Central memory CD8-positive, alpha-beta T cell (primary cell): ENCODE measurements around the gene C2orf78.

ENCODE experiments used
- ATAC-seq: fragments of 150-1000 bp; cut with Tn5 transposase; replicated peaks from 2 replicates; pipeline ENCODE4 v1.10.0; 2022; ENCODE audit warnings: mild to moderate bottlenecking, moderate FRiP score, moderate number of reproducible peaks; ENCODE audit not compliant: poor library complexity, severe bottlenecking; ENCODE audit errors: extremely low read depth
- DNase-seq, 2 donors: peaks; one replicate each; pipeline ENCODE4 v3.0.0; 2021; ENCODE audit warnings: low spot score in 2 of 2
- H3K27ac Mint-ChIP-seq: one replicate; pipeline ENCODE4 v1.8.0; 2022; ENCODE audit warnings: low read depth, mild to moderate bottlenecking, moderate library complexity, mixed read lengths
- H3K27me3 Mint-ChIP-seq: one replicate; pipeline ENCODE4 v1.8.0; 2022; ENCODE audit warnings: mixed read lengths
- H3K36me3 Mint-ChIP-seq: one replicate; pipeline ENCODE4 v1.8.0; 2022; ENCODE audit warnings: mild to moderate bottlenecking, moderate library complexity, mixed read lengths; ENCODE audit not compliant: insufficient read depth
- H3K4me1 Mint-ChIP-seq: one replicate; pipeline ENCODE4 v1.8.0; 2022; ENCODE audit warnings: mixed read lengths
- H3K4me3 Mint-ChIP-seq: one replicate; pipeline ENCODE4 v1.8.0; 2022; ENCODE audit warnings: mild to moderate bottlenecking, moderate library complexity, mixed read lengths
- H3K9me3 Mint-ChIP-seq: one replicate; pipeline ENCODE4 v1.8.0; 2022; ENCODE audit warnings: mixed read lengths

The C2orf78 gene

GRCh38 chr2:73818296-73818695 is 34.3 kb downstream of the C2orf78 start:
- no peaks in the 10 kb centered on the region for H3K4me1 Mint-ChIP-seq
- peaks cover 9% of the 10 kb centered on the region for H3K27me3 Mint-ChIP-seq
- no peak overlapping the region for H3K27ac Mint-ChIP-seq
- DNase-seq (no peak), ATAC-seq (no peak)
- H3K36me3 Mint-ChIP-seq: no peaks in the 10 kb centered on the region
- H3K9me3 Mint-ChIP-seq: no peaks in the 10 kb centered on the region
- H3K4me3 Mint-ChIP-seq: no peak overlapping the region

GRCh38 chr2:73821227-73821626 is 37.2 kb downstream of the C2orf78 start:
- no peak overlapping the region for H3K27ac Mint-ChIP-seq
- no peak overlapping the region for H3K4me3 Mint-ChIP-seq
- no peak for DNase-seq
- H3K4me1 Mint-ChIP-seq: no peaks in the 10 kb centered on the region
- no peak for ATAC-seq
- no peaks in the 10 kb centered on the region for H3K36me3 Mint-ChIP-seq
- no peaks in the 10 kb centered on the region for H3K27me3 Mint-ChIP-seq
- H3K9me3 Mint-ChIP-seq: no peaks in the 10 kb centered on the region

- DNase-seq: no peak
- H3K4me1 Mint-ChIP-seq: no peaks in the 10 kb centered on the region
- no peak for ATAC-seq
- no peaks in the 10 kb centered on the region for H3K36me3 Mint-ChIP-seq
- no peaks in the 10 kb centered on the region for H3K9me3 Mint-ChIP-seq
- no peak overlapping the region for H3K27ac Mint-ChIP-seq
- H3K27me3 Mint-ChIP-seq: no peaks in the 10 kb centered on the region
- no peak overlapping the region for H3K4me3 Mint-ChIP-seq
Measured at GRCh38 chr2:73821669-73822068, 37.7 kb downstream of the C2orf78 start.

- no peaks in the 10 kb centered on the region for H3K36me3 Mint-ChIP-seq
- ATAC-seq: no peak
- DNase-seq: no peak
- H3K4me1 Mint-ChIP-seq: peaks cover under 1% of the 10 kb centered on the region
- no peak overlapping the region for H3K4me3 Mint-ChIP-seq
- no peaks in the 10 kb centered on the region for H3K9me3 Mint-ChIP-seq
- no peaks in the 10 kb centered on the region for H3K27me3 Mint-ChIP-seq
- no peak overlapping the region for H3K27ac Mint-ChIP-seq
Measured at GRCh38 chr2:73822276-73822675, 38.3 kb downstream of the C2orf78 start.

GRCh38 chr2:73822991-73823390 is 39.0 kb downstream of the C2orf78 start:
- no peak overlapping the region for H3K27ac Mint-ChIP-seq
- H3K36me3 Mint-ChIP-seq: no peaks in the 10 kb centered on the region
- H3K27me3 Mint-ChIP-seq: no peaks in the 10 kb centered on the region
- ATAC-seq: no peak
- no peaks in the 10 kb centered on the region for H3K9me3 Mint-ChIP-seq
- peaks cover 7% of the 10 kb centered on the region for H3K4me1 Mint-ChIP-seq
- no peak for DNase-seq
- H3K4me3 Mint-ChIP-seq: no peak overlapping the region

GRCh38 chr2:73823416-73823815 is 39.4 kb downstream of the C2orf78 start:
- H3K9me3 Mint-ChIP-seq: no peaks in the 10 kb centered on the region
- H3K4me1 Mint-ChIP-seq: peaks cover 8% of the 10 kb centered on the region
- H3K27ac Mint-ChIP-seq: no peak overlapping the region
- ATAC-seq: no peak
- no peaks in the 10 kb centered on the region for H3K27me3 Mint-ChIP-seq
- no peak overlapping the region for H3K4me3 Mint-ChIP-seq
- DNase-seq: no peak
- no peaks in the 10 kb centered on the region for H3K36me3 Mint-ChIP-seq

GRCh38 chr2:73823916-73824523 is 40.0 kb downstream of the C2orf78 start:
- H3K27ac Mint-ChIP-seq: no peak overlapping the region
- H3K27me3 Mint-ChIP-seq: no peaks in the 10 kb centered on the region
- ATAC-seq (no peak), DNase-seq (no peak)
- no peak overlapping the region for H3K4me3 Mint-ChIP-seq
- no peaks in the 10 kb centered on the region for H3K9me3 Mint-ChIP-seq
- peaks cover 5% of the 10 kb centered on the region for H3K36me3 Mint-ChIP-seq
- H3K4me1 Mint-ChIP-seq: peaks cover 14% of the 10 kb centered on the region

- peaks cover 28% of the 10 kb centered on the region for H3K4me1 Mint-ChIP-seq
- H3K4me3 Mint-ChIP-seq: no peak overlapping the region
- ATAC-seq (no peak), DNase-seq (no peak)
- H3K36me3 Mint-ChIP-seq: peaks cover 12% of the 10 kb centered on the region
- H3K27me3 Mint-ChIP-seq: no peaks in the 10 kb centered on the region
- H3K27ac Mint-ChIP-seq: no peak overlapping the region
- H3K9me3 Mint-ChIP-seq: no peaks in the 10 kb centered on the region
Measured at GRCh38 chr2:73825408-73825807, 41.4 kb downstream of the C2orf78 start.

GRCh38 chr2:73827018-73827417 is 43.0 kb downstream of the C2orf78 start:
- H3K9me3 Mint-ChIP-seq: no peaks in the 10 kb centered on the region
- H3K4me1 Mint-ChIP-seq: peaks cover 36% of the 10 kb centered on the region
- peaks cover 20% of the 10 kb centered on the region for H3K36me3 Mint-ChIP-seq
- H3K27me3 Mint-ChIP-seq: no peaks in the 10 kb centered on the region
- H3K27ac Mint-ChIP-seq: no peak overlapping the region
- DNase-seq (no peak), ATAC-seq (no peak)
- peak overlapping the region; percentile 91 for H3K4me3 Mint-ChIP-seq

GRCh38 chr2:73827660-73828388 is 43.8 kb downstream of the C2orf78 start:
- peaks cover 27% of the 10 kb centered on the region for H3K36me3 Mint-ChIP-seq
- H3K4me3 Mint-ChIP-seq: peak overlapping the region; percentile 91
- peaks cover 41% of the 10 kb centered on the region for H3K4me1 Mint-ChIP-seq
- H3K27me3 Mint-ChIP-seq: no peaks in the 10 kb centered on the region
- peak overlapping the region; percentile 23 for H3K27ac Mint-ChIP-seq
- DNase-seq: no peak
- no peaks in the 10 kb centered on the region for H3K9me3 Mint-ChIP-seq
- ATAC-seq: no peak

GRCh38 chr2:73828389-73828817 is 44.4 kb downstream of the C2orf78 start:
- DNase-seq (no peak), ATAC-seq (no peak)
- peak overlapping the region; percentile 91 for H3K4me3 Mint-ChIP-seq
- peaks cover 29% of the 10 kb centered on the region for H3K36me3 Mint-ChIP-seq
- no peaks in the 10 kb centered on the region for H3K9me3 Mint-ChIP-seq
- peak overlapping the region; percentile 99 for H3K27ac Mint-ChIP-seq
- H3K4me1 Mint-ChIP-seq: peaks cover 43% of the 10 kb centered on the region
- H3K27me3 Mint-ChIP-seq: no peaks in the 10 kb centered on the region

GRCh38 chr2:73828818-73829570 is 45.0 kb downstream of the C2orf78 start, which contains the start of gene STAMBP:
Gene STAMBP (plus strand): TSS chr2:73828961. CDS start chr2:73830857, 1,896 bp downstream.
- DNase-seq (peak; percentile 77 to 79), ATAC-seq (peak; percentile 59)
- Mint-ChIP-seq H3K27me3 (no peaks in the 10 kb centered on the region), H3K4me1 (peaks cover 43% of the 10 kb centered on the region), H3K27ac (peak within 1 kb of the TSS; percentile 99), H3K9me3 (no peaks in the 10 kb centered on the region), H3K36me3 (peaks cover 31% of the 10 kb centered on the region), H3K4me3 (peak within 1 kb of the TSS; percentile 91)
